GM12864 (cell line): ENCODE results near the gene BSPRY.
A peak's percentile ranks its signal among the peaks of the same experiment; 100 is the strongest.

Source experiments
- DNase-seq: peaks from one replicate; pipeline ENCODE4 v3.0.0-alpha.2; 2011; ENCODE audit warnings: low read depth
- H3K4me3 ChIP-seq: 2 replicates; pipeline ENCODE4 v1.5.1; 2011; ENCODE audit warnings: mild to moderate bottlenecking, low read depth, low read length, control low read depth
- CTCF ChIP-seq: IDR thresholded peaks from 2 replicates; pipeline ENCODE4 v1.5.1; 2011; ENCODE audit warnings: low read depth, mild to moderate bottlenecking, moderate library complexity, low read length, control low read depth, inconsistent platforms; ENCODE audit errors: missing control alignments

Gene BSPRY

GRCh38 chr9:113393281-113393680 lies 43.9 kb downstream of the BSPRY start:
- no peak for TF ChIP-seq CTCF

GRCh38 chr9:113395000-113395861 lies 45.9 kb downstream of the BSPRY start:
- DNase-seq, result no peak
- H3K4me3 ChIP-seq, result no peak overlapping the region
- TF ChIP-seq CTCF, result no peak

More at GRCh38 chr9:113393281-113393680, 43.9 kb downstream of the BSPRY start:
- H3K4me3 ChIP-seq, result no peak overlapping the region
- no peak for DNase-seq

- no peak for TF ChIP-seq CTCF
- DNase-seq, result no peak
- no peak overlapping the region for H3K4me3 ChIP-seq
Observed at GRCh38 chr9:113397203-113397631, 47.9 kb downstream of the BSPRY start.

GRCh38 chr9:113398796-113399195 lies 49.5 kb downstream of the BSPRY start:
- no peak for DNase-seq
- no peak for TF ChIP-seq CTCF
- no peak overlapping the region for H3K4me3 ChIP-seq

GRCh38 chr9:113399646-113400200 lies 50.4 kb downstream of the BSPRY start:
- H3K4me3 ChIP-seq, result no peak overlapping the region
- DNase-seq, result no peak
- no peak for TF ChIP-seq CTCF

GRCh38 chr9:113401027-113401792 lies 51.9 kb downstream of the BSPRY start, which contains the start of gene ALAD:
TSS of gene ALAD (minus strand) at chr9:113401284. CDS start at chr9:113393559, 7,725 bp downstream.
- H3K4me3 ChIP-seq, result peak within 1 kb of the TSS; percentile 83
- peak; percentile 91 for TF ChIP-seq CTCF
- peak; percentile 92 for DNase-seq
